Measurements from ENCODE around the gene SMTNL1. TPM values are rescaled to one million over a fixed set of nuclear protein-coding genes. Genes with fewer than 3 reads are reported as not detected.

The SMTNL1 gene
- total RNA-seq, 1 donor from 2014 or later = not detected

GRCh38 chr11:57588046-57588710 is 50.8 kb downstream of the SMTNL1 start:
- no peak for DNase-seq

- DNase-seq = no peak
These were observed 59.0 kb downstream of the SMTNL1 start for GRCh38 chr11:57596266-57596885.

GRCh38 chr11:57597461-57597915 is 60.1 kb downstream of the SMTNL1 start, which contains the start of gene SERPING1:
Gene SERPING1, plus strand, starts transcription at chr11:57597685. Its CDS starts 586 bp downstream, at chr11:57598271.
- no peak for DNase-seq

- peak; percentile 59 for DNase-seq
These were observed 60.8 kb downstream of the SMTNL1 start for GRCh38 chr11:57597916-57598830.

- DNase-seq = no peak
These were observed 61.4 kb downstream of the SMTNL1 start for GRCh38 chr11:57598831-57599155.

- no peak for DNase-seq
These were observed 62.0 kb downstream of the SMTNL1 start for GRCh38 chr11:57599381-57599780.

Small RNA genes within 50 kb of the gene (small RNA-seq; reads per million reads assigned to genes)
- not detected for gene RN7SL605P

Other genes with a start within 250 kb of the SMTNL1 start
- gene TNKS1BP1, start 212.6 kb upstream of the SMTNL1 start, total RNA-seq = 19.3 TPM
- gene SSRP1, start 201.7 kb upstream of the SMTNL1 start, total RNA-seq = 49.8 TPM
- gene P2RX3, start 199.2 kb upstream of the SMTNL1 start, total RNA-seq = not detected
- gene PRG3, start 156.4 kb upstream of the SMTNL1 start, total RNA-seq = 0.31 TPM
- gene PRG2, start 146.9 kb upstream of the SMTNL1 start, total RNA-seq = not detected
- gene SLC43A3, start 110.5 kb upstream of the SMTNL1 start, total RNA-seq = 8.7 TPM
- 0.47 TPM for gene RTN4RL2, start 77.1 kb upstream of the SMTNL1 start, total RNA-seq
- gene SLC43A1, start 21.9 kb upstream of the SMTNL1 start, total RNA-seq = 0.94 TPM
- gene TIMM10, start 6.8 kb upstream of the SMTNL1 start, total RNA-seq = 33.1 TPM
- gene UBE2L6, start 30.1 kb downstream of the SMTNL1 start, total RNA-seq = 46.6 TPM
- gene SERPING1, start 60.1 kb downstream of the SMTNL1 start, total RNA-seq = 9.0 TPM
- 3.6 TPM for gene YPEL4, start 112.3 kb downstream of the SMTNL1 start, total RNA-seq
- 15.1 TPM for gene CLP1, start 120.2 kb downstream of the SMTNL1 start, total RNA-seq
- 18.6 TPM for gene ZDHHC5, start 130.5 kb downstream of the SMTNL1 start, total RNA-seq
- 27.1 TPM for gene MED19, start 174.6 kb downstream of the SMTNL1 start, total RNA-seq
- 44.6 TPM for gene TMX2, start 175.0 kb downstream of the SMTNL1 start, total RNA-seq
- gene SELENOH, start 203.9 kb downstream of the SMTNL1 start, total RNA-seq = 48.5 TPM
- not detected for gene BTBD18, start 214.2 kb downstream of the SMTNL1 start, total RNA-seq
- 122 TPM for gene CTNND1, start 224.2 kb downstream of the SMTNL1 start, total RNA-seq